HepG2 (cell line): ENCODE measurements around the gene TBC1D16. TPM values are rescaled to one million over a fixed set of nuclear protein-coding genes. Genes with fewer than 3 reads are reported as not detected.
A peak's percentile ranks its signal among the peaks of the same experiment; 100 is the strongest.

ENCODE experiments used
- CCDC6 ChIP-seq: sonication (generic); formaldehyde crosslinking; IDR thresholded peaks from 2 replicates; pipeline ENCODE4 v1.8.1; 2022; ENCODE audit warnings: mild to moderate bottlenecking, missing genetic modification reagents, moderate library complexity
- FOSL2 ChIP-seq: sonication (generic); formaldehyde crosslinking; IDR thresholded peaks from 2 replicates; pipeline ENCODE4 v1.4.0; 2020; ENCODE audit warnings: missing genetic modification reagents
- GTF2F1 ChIP-seq: fragments of 150-350 bp; IDR thresholded peaks from 2 replicates; pipeline ENCODE4 v1.6.1; 2014; ENCODE audit warnings: low read length
- HOXA3 ChIP-seq: sonication (generic); formaldehyde crosslinking; IDR thresholded peaks from 2 replicates; pipeline ENCODE4 v1.5.0; 2020; ENCODE audit warnings: missing genetic modification reagents
- IKZF4 ChIP-seq: sonication (generic); formaldehyde crosslinking; IDR thresholded peaks from 2 replicates; pipeline ENCODE4 v1.5.1; 2020; ENCODE audit warnings: borderline replicate concordance, mild to moderate bottlenecking, low read depth, missing genetic modification reagents; ENCODE audit errors: not compliant biosample characterization
- IRX3 ChIP-seq: sonication (generic); formaldehyde crosslinking; IDR thresholded peaks from 2 replicates; pipeline ENCODE4 v1.8.1; 2023; ENCODE audit warnings: mild to moderate bottlenecking, low read depth, missing genetic modification reagents, borderline replicate concordance
- KDM6A ChIP-seq: IDR thresholded peaks from 2 replicates; pipeline ENCODE4 v1.6.1; 2016; ENCODE audit warnings: low read depth
- MTF1 ChIP-seq: sonication (generic); formaldehyde crosslinking; IDR thresholded peaks from 2 replicates; pipeline ENCODE4 v1.5.0; 2020; ENCODE audit warnings: missing genetic modification reagents
- MXD4 ChIP-seq: IDR thresholded peaks from 2 replicates; pipeline ENCODE4 v1.6.1; 2016; ENCODE audit warnings: mild to moderate bottlenecking, missing biosample characterization, missing genetic modification reagents
- NCOR1 ChIP-seq: fragments of 200-600 bp; sonication (generic); IDR thresholded peaks from 2 replicates; pipeline ENCODE4 v1.7.0; 2017; ENCODE audit warnings: antibody characterized with exemption, low read length, borderline replicate concordance
- NFIC ChIP-seq: IDR thresholded peaks from 2 replicates; pipeline ENCODE4 v1.6.1; 2012; ENCODE audit warnings: mild to moderate bottlenecking, low read length, inconsistent platforms
- NRL ChIP-seq: sonication (generic); formaldehyde crosslinking; IDR thresholded peaks from 2 replicates; pipeline ENCODE4 v1.5.0; 2020; ENCODE audit warnings: missing genetic modification reagents, mild to moderate bottlenecking, moderate library complexity, borderline replicate concordance
- PCBP2 ChIP-seq: fragments of 200-400 bp; formaldehyde crosslinking; optimal IDR thresholded peaks from 2 replicates; pipeline ENCODE3; 2018; ENCODE audit warnings: low read length, low read depth; ENCODE audit not compliant: poor library complexity, severe bottlenecking
- POLR2G ChIP-seq: fragments of 200-400 bp; formaldehyde crosslinking; IDR thresholded peaks from 2 replicates; pipeline ENCODE4 v1.6.1; 2018; ENCODE audit warnings: mild to moderate bottlenecking, low read depth, low read length, moderate library complexity
- REPIN1 ChIP-seq: sonication (generic); formaldehyde crosslinking; IDR thresholded peaks from 2 replicates; pipeline ENCODE4 v1.8.0; 2022; ENCODE audit warnings: missing genetic modification reagents, low read depth, mild to moderate bottlenecking, borderline replicate concordance
- SP2 ChIP-seq: sonication (generic); formaldehyde crosslinking; IDR thresholded peaks from 2 replicates; pipeline ENCODE4 v1.5.1; 2020; ENCODE audit warnings: mild to moderate bottlenecking, missing genetic modification reagents
- SPEN ChIP-seq: sonication (generic); formaldehyde crosslinking; IDR thresholded peaks from 2 replicates; pipeline ENCODE4 v1.5.1; 2020; ENCODE audit warnings: low read depth, mild to moderate bottlenecking, missing genetic modification reagents
- TBP ChIP-seq: sonication (generic); formaldehyde crosslinking; IDR thresholded peaks from 2 replicates; pipeline ENCODE4 v1.5.0; 2020; ENCODE audit warnings: missing genetic modification reagents
- THYN1 ChIP-seq: sonication (generic); formaldehyde crosslinking; IDR thresholded peaks from 2 replicates; pipeline ENCODE4 v1.8.1; 2023; ENCODE audit warnings: low read depth, mild to moderate bottlenecking, moderate library complexity, missing genetic modification reagents, borderline replicate concordance
- ZFP36L1 ChIP-seq: sonication (generic); formaldehyde crosslinking; IDR thresholded peaks from 2 replicates; pipeline ENCODE4 v1.8.0; 2022; ENCODE audit warnings: mild to moderate bottlenecking, missing genetic modification reagents, moderate library complexity
- ZNF230 ChIP-seq: sonication (generic); formaldehyde crosslinking; IDR thresholded peaks from 2 replicates; pipeline ENCODE4 v1.4.0; 2020; ENCODE audit warnings: mild to moderate bottlenecking, missing genetic modification reagents
- ZNF292 ChIP-seq: sonication (generic); formaldehyde crosslinking; IDR thresholded peaks from 2 replicates; pipeline ENCODE4 v1.8.1; 2022; ENCODE audit warnings: mild to moderate bottlenecking, low read depth, missing genetic modification reagents, borderline replicate concordance
- ZNF329 ChIP-seq: sonication (generic); formaldehyde crosslinking; IDR thresholded peaks from 2 replicates; pipeline ENCODE4 v1.9.0; 2021; ENCODE audit warnings: low read depth, mild to moderate bottlenecking, missing genetic modification reagents
- ZNF746 ChIP-seq: sonication (generic); formaldehyde crosslinking; IDR thresholded peaks from 2 replicates; pipeline ENCODE4 v1.8.0; 2022; ENCODE audit warnings: mild to moderate bottlenecking, missing genetic modification reagents
- polyA plus RNA-seq, 8 experiments: library from polyadenylated mRNA; depleted of rRNA in 3 of 8; stranded (reverse) in 7 of 8; unstranded in 1 of 8; fragments of >200 nt; fragmentation: Illumina TruSeq in 4 of 8; extraction: Trizol in 4 of 8; gene quantifications; 2 replicates each; pipeline versions ENCODE4 v1.2.1 to v1.2.3, GENCODE V29; 2011 to 2016; ENCODE audit warnings: low read depth in 4 of 8, missing spikeins in 1 of 8, mixed read lengths in 1 of 8; ENCODE audit not compliant: insufficient read depth in 1 of 8
- total RNA-seq, 5 experiments: library from RNA; depleted of rRNA; stranded (reverse); fragments of >200 nt; fragmentation: Illumina TruSeq; extraction: Trizol; gene quantifications; 2 replicates each; pipeline ENCODE4 v1.2.3, GENCODE V29; 2016; ENCODE audit warnings: low read depth in 1 of 5
- TF ChIP-seq, protein P1 (sequence below): sonication (generic); formaldehyde crosslinking; IDR thresholded peaks from 2 replicates; pipeline ENCODE4 v1.4.0; 2020; ENCODE audit warnings: mild to moderate bottlenecking, missing genetic modification reagents
- TF ChIP-seq, protein P2 (sequence below): IDR thresholded peaks from 2 replicates; pipeline ENCODE4 v1.6.1; 2016
- TF ChIP-seq, protein P3 (sequence below): sonication (generic); formaldehyde crosslinking; IDR thresholded peaks from 2 replicates; pipeline ENCODE4 v1.4.0; 2020; ENCODE audit warnings: missing genetic modification reagents

Gene TBC1D16
- total and polyA plus RNA-seq, 2 of the 13 experiments (the other 11 are each of a cell fraction or from before 2014, with no cell fraction given): 14.9 to 24.9 TPM

DNA sequence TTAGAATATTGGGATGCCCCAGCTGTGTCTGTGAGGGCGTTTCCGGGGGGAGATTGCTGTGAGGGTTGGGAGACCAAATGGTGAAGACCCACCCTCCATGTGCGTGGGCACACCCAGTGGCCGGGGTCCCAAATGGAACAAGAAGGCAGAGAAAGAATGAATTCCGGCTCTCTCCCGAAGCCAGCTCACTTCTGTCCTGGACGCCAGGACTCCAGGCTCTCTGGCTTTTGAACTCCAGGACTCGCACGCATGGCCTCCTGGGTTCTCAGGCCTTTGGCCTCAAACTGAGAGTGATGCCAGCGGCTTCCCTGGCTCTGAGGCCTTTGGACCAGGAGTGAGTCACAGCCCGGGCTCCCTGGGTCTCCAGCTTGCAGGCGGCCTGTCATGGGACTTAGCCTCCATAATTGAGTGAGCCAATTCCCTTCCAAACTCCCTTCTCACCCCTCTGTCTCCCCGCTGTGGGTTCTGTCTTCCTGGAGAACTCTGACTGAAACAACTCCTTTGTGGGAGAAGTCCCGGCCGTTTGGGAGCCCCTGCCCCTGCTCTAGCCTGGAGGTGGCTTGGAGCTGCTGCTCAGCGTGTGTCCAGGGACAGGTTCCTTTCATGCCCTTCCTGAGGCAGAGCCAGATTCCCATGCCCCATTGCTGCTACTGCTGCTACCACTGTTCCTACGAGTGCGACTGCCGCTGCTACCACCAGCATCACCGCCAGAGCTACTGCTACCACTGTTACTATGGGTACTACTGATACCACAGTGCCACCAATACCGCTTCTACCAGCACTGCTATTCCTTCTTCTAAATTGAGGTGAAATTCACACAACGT, 146.6 kb downstream of the TBC1D16 start (continued):
- TF ChIP-seq, protein P1, sequence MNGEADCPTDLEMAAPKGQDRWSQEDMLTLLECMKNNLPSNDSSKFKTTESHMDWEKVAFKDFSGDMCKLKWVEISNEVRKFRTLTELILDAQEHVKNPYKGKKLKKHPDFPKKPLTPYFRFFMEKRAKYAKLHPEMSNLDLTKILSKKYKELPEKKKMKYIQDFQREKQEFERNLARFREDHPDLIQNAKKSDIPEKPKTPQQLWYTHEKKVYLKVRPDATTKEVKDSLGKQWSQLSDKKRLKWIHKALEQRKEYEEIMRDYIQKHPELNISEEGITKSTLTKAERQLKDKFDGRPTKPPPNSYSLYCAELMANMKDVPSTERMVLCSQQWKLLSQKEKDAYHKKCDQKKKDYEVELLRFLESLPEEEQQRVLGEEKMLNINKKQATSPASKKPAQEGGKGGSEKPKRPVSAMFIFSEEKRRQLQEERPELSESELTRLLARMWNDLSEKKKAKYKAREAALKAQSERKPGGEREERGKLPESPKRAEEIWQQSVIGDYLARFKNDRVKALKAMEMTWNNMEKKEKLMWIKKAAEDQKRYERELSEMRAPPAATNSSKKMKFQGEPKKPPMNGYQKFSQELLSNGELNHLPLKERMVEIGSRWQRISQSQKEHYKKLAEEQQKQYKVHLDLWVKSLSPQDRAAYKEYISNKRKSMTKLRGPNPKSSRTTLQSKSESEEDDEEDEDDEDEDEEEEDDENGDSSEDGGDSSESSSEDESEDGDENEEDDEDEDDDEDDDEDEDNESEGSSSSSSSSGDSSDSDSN (CRISPR knock-in tag): peak; percentile 43; the same call in 1 of the 2 replicates
- no peak for TF ChIP-seq SP2
- peak; percentile 33; the same call in 1 of the 2 replicates for TF ChIP-seq MXD4 (CRISPR knock-in tag)
- no peak for TF ChIP-seq POLR2G
- no peak for TF ChIP-seq IKZF4 (CRISPR knock-in tag)
- TF ChIP-seq, protein P2, sequence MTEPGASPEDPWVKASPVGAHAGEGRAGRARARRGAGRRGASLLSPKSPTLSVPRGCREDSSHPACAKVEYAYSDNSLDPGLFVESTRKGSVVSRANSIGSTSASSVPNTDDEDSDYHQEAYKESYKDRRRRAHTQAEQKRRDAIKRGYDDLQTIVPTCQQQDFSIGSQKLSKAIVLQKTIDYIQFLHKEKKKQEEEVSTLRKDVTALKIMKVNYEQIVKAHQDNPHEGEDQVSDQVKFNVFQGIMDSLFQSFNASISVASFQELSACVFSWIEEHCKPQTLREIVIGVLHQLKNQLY: 0 out of 2 replicates have a peak, but pooled peaks have one; percentile 32
- TF ChIP-seq CCDC6: no peak
- no peak for TF ChIP-seq PCBP2
- no peak for TF ChIP-seq NCOR1
- TF ChIP-seq KDM6A (CRISPR knock-in tag): peak; percentile 41; the same call in 1 of the 2 replicates
- TF ChIP-seq NRL (CRISPR knock-in tag): 0 out of 2 replicates have a peak, but pooled peaks have one; percentile 51
- no peak for TF ChIP-seq GTF2F1
- TF ChIP-seq IRX3 (CRISPR knock-in tag): no peak
- TF ChIP-seq FOSL2 (CRISPR knock-in tag): peak; percentile 92
- TF ChIP-seq TBP (CRISPR knock-in tag): no peak
- no peak for TF ChIP-seq MTF1 (CRISPR knock-in tag)
- TF ChIP-seq HOXA3: no peak; the same call in 1 of the 2 replicates
- TF ChIP-seq, protein P3, sequence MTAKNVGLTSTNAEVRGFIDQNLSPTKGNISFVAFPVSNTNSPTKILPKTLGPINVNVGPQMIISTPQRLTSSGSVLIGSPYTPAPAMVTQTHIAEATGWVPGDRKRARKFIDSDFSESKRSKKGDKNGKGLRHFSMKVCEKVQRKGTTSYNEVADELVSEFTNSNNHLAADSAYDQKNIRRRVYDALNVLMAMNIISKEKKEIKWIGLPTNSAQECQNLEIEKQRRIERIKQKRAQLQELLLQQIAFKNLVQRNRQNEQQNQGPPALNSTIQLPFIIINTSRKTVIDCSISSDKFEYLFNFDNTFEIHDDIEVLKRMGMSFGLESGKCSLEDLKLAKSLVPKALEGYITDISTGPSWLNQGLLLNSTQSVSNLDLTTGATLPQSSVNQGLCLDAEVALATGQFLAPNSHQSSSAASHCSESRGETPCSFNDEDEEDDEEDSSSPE: no peak
- no peak for TF ChIP-seq ZNF746 (CRISPR knock-in tag)
- TF ChIP-seq ZNF329 (CRISPR knock-in tag): no peak
- TF ChIP-seq THYN1 (CRISPR knock-in tag): no peak
- no peak for TF ChIP-seq REPIN1 (CRISPR knock-in tag)
- no peak for TF ChIP-seq ZNF230
- no peak for TF ChIP-seq NFIC
- TF ChIP-seq ZFP36L1 (CRISPR knock-in tag): peak; percentile 57; the same call in 1 of the 2 replicates
- TF ChIP-seq ZNF292 (CRISPR knock-in tag): peak; percentile 75; the same call in 1 of the 2 replicates
- TF ChIP-seq SPEN (CRISPR knock-in tag): peak; percentile 74
